ENCODE results near the gene DICER1.

The DICER1 gene

DNA sequence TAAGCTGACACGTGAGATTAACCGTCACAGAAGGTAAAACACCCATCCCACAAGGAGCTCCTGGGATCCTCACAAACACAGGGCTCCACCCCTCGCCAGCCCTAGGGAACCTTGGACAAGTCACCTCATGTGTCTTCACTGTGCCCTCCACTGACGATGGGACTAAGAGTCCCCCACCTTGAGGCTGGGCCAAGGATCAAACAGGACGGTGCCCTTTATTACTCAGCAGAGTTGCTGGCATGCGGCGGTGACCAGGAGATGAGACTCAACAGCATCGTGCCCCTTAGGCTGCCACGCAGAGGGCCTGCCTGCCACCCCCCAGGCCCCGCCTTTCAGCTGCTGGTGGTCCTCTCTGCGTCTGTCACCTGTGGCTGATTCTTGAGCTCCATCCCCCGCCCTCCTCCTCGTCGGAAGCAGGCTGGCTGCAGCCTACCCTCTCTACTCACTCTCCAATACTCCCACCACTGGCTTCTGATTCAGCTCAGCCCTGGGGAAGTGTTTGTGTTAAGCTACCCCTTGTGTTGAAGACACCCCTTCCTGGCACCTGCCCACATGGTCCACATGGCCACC, 105.2 kb downstream of the DICER1 start:
- no peak for DNase-seq

DNA sequence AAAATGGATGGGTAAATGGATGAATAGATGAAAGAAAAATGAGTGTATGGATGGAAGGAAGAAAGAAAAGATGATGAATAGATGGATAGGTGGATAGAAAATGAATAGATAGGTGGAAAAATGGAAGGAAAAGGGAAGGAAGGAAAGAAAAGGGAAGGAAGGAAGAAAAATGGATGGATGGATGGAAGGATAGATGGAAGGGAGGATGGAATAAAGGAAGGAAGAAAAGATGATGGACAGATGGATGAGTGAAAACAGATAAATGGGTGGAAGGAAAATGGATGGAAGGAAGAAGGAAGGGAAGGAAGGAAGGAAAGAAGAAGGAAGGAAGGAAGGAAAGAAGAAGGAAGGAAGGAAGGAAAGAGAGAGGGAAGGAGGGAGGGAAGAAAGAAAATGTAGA, 107.4 kb downstream of the DICER1 start:
- no peak for DNase-seq

DNA sequence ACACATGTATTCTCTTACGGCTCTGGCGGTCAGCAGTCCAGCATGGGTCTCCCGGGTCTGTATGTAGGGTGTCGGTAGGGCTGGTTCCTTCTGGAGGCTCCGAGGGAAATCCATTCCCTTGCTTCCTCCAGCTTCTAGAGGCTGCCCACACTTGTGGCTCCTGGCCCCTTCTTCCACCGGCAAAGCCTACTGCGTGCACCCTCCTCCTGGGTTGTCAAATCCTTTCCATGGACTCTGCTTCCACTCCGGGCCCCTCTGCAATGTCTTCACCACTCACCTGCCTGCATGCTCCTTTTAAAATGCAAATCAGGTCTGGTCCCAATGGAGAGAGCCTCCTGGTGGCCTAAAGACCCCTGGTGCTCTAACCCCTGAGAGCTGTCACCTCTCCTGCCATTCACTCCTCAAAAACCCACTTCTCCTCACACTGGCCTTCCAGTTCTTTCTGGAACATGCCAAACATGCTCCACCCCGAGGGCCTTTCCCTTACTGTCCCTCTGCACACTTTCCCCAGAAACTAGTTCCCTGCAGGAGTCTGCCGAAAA, 108.5 kb downstream of the DICER1 start:
- DNase-seq, result no peak

DNA sequence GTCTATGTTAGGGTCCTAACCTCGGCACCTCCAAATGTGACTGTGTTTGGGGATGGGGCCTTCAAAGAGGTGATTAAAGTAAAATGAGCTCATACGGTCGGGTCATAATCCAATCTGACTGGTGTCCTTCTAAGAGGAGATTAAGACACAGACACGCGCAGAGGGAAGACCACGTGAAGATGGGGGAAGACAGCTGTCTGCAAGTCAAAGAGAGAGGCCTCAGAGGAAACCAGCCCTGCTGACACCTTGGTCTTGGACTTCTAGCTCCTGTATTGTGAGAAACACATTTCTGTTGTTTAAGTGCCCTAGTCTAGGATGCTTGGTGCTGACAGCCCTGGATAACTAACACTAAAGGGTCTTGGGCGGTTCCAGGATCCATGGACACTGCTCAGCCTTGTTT, 109.6 kb downstream of the DICER1 start:
- no peak for DNase-seq

DNA sequence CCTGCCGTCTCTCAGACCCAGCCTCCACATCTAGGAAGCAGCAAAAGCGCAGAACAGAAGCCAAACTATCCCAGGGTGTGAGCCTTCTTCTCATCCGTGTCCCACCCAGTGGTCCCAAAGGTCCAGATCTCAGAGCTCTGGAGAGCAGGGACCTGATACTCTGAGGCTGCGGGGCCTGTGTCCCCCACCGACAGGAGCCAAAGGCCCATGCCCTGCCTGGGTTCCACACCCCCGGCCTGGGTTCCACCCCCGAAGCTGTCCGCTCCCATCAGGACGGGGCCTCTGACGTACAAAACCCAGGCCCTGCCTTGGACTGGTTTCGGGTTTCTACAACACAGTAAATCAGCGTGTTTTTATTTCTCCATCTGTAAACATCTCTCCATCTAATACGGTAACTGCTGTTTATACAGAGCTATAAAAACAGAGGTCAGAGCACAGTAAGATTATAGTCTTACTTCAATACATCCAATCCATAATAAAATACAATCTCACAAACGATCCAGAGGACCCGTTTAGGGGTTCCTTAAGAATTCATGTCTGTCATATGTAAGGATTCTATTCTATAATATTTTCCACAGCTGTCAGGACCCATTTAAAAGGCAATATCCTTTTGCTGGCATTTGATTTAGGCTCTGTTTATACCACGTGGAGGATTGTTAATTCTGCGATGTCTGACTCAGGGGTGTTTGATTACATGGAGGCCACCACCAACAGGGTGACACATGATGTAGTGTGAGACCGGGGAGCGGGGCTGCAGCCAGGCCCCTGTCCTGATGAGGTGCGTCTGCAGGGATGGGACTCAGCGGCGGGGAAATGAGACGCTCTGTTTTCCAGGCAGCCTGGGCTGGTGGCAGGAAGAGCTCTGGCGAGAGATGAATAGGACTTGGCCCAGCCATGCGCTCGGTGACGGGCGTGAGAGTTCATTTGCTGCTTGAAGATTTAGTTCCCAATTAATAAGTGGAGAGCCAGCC, 110.3 kb downstream of the DICER1 start:
- no peak for DNase-seq

DNA sequence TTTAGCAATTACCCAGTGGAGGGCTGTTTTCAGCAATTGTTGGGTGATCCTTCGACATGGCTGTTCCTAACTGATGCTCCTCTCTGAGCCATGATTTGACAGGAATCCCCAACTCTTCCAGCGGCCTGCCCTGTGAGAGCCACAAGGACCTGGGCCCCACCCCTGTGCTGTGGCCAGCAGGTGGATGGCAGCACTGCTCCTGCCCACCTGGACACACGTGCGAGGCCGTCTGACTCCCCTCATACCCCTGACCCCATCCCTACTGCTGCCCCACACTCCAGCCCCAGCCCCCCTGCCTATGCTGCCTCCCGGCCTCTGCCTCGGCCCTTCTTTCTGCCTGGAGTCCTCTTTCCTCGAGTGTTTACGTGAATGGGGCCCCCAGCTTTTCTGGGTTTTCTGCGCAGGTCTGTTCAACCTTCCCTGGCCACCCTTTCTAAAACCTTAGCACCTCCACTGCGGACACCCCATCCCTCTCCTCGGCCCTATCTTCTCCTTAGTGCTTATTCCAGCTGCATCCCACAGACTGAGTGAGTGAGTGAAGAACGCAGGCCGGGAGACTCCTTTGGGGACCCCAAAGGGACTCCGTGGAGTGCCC, 111.4 kb downstream of the DICER1 start:
- DNase-seq, result no peak

DNA sequence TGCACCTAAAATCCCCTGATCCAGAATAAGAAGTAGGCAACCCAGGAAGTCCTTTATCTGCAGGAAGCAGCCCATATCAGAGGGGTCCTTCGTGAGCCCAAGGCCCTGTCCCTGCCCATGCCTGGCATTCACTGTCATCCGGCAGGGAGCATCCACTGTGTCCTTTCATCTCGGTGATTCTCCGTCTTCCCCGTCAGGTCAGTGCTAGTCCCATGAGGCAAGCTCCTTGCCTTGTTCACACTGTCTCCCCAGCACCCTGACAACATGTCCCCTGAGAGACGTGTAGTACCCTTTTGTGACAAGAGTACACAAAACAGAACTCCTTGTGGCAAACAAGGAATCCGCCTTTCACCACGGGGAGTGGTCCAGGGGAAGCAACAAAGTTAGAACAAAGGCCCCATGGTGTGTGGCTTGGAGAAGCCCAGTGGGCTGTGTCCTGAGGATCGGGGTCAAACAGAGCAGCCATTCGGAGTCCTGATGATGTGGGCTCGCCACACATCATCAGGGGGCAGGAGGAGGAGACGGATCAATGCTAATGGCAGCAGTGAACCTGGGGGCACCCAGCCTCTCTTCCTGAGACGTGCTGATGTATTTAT, 112.1 kb downstream of the DICER1 start:
- DNase-seq, result no peak

DNA sequence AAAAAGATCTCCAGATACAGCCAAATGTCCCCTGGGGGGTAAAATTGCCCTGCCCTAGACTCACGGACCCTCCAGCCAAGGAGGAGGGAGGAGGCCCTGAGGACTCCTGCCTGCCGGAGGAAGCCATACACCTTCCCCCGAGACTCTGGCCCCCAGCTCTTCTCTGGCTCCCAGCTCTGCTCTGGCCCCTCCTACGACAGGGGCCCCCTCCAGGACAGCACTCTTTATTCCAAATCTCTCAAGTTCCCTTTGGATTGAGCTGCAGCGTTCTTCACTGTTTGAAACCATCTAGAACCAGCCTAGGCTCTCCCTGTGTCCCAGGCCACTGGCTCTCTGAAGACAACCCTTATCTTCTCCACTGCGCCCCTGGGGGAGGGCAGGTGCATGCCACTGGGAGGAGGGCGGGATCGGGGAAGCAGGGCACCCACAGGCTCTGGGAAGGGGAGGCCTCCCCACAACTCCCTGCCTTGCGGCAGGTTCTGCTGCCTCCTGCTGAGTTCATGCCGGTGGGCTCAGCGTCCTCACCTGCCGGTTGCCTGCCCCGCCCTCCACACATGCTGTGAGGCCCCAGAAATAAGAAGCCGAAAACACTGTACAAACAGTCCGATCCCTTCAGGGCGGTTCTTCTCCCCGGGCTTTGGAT, 112.7 kb downstream of the DICER1 start:
- no peak for DNase-seq

DNA sequence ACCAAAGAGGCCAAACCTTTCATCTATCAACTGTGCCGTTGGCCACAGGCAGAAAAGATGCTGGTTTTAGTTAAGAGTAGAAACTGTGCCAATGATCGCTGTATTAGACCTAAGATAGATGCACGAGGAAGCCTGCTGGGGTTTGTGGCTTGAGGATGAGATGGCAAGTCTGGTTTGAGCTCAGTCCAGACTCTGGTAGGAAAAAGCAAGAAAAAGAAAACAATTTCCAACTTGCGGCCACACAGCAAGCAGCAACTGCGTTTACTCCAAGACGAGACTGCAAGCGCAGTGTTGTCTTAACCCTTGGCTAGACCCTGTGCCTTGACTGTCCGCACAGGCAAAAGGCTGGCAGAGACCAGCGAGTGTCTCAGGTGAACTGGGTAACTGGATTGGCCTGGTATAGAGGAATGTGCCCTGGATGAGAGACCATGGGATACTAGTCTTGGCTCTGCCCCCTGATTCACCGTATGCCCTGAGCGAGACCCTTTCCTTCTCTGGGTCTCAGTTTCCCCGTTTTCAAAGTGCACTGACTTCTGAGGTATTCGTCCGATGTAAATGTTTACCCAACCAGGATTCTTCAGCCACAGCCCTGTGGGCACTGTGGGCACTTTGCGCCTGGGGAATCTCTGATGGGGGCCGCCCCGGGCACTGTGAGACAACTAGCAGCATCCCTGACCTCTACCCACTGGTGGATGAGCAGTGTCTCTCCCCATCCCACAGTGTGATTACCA, 113.4 kb downstream of the DICER1 start:
- DNase-seq, result no peak

DNA sequence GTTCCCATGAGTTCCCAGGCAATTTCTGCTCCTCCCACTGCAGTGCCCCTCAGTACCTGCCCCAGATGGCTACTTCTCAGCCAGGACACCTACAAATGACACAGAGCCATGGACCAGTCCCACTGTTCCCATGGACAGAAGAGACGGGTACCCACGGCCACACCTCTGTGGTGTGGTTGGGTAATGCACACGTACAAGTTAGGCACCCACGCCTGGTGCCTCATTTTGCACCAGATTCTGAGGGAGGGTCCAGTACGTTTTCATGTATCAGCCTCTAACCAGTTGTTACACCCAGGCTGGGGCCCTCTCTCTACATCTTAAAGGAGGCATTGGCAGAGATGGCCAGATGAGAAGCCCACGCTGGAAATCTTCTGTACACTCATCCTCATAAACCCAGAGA, 114.0 kb downstream of the DICER1 start:
- DNase-seq, result no peak

DNA sequence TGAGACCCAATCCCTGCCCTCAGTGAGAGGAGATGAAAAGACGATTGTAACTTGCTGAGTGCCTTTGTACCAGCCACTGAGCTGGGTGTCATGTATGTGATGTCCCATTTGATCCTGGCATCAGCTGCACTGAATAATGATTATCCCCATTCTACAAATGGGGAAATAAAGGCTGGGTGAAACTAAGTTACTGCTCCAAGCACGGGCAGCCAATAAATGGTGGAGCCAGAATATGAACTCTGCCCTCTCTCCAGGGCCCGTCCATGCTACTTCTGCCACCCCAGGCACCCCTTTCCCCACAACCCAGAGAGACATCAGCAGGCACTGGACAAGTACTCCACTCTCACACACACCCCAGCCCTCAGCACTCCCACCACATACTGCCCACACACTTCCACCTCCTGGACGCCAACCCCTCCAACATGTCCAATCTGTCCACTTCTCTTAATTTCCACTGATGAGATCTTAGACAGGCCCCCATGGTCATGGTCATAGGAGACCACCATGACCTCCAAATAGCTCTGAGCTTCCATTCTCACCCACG, 115.8 kb downstream of the DICER1 start:
- no peak for DNase-seq

DNA sequence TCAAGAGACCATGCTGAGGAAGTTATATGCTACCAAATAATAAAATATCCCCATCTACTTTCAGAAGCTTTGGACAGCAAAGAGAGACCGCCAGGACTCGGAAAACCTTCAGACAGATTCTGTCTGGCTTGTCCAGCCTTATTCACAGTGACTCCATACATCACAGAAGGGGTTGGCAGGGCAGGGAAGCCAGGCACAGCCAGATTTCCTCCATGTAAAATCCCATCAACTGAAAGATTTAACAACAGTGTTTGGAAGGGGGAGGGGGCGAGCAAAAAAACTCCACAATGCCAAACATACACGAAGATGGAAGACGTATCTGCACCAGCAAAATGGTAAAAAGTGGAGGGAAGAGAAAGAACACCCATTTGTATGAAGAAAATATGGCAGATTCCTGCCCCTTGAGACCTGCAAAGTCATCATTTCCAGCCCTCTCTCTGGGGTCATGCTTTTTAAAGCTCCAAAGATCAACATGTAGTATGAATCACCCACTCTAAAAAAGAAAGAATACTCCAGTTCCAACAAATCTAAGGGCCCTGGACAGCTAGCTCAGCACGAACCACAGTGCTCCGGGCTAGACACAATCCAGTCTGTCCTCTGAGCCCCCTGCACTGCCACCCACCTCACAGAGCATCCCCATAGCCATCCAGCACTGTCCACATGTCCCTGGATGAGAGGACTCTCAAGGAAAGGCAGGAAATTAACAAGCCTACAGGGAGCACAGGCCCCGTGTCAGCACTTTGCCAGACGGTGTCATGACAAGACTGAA, 116.4 kb downstream of the DICER1 start:
- no peak for DNase-seq

DNA sequence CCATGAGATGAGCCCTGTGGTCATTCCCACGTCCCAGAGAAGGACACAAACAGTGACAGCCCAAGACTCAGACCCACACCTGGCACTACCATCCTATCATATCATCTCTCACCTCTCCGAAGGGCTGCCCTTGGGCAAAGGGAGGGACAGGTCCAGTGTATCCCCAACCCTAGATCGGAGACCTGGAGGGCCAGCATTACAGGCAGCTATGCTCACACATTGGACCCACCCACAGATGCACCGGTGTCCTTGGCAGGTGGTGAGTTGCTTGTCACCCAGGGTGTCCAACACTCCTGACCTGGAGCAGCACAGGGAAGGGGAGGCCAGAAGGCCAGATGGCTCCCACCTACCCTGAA, 117.4 kb downstream of the DICER1 start:
- no peak for DNase-seq

DNA sequence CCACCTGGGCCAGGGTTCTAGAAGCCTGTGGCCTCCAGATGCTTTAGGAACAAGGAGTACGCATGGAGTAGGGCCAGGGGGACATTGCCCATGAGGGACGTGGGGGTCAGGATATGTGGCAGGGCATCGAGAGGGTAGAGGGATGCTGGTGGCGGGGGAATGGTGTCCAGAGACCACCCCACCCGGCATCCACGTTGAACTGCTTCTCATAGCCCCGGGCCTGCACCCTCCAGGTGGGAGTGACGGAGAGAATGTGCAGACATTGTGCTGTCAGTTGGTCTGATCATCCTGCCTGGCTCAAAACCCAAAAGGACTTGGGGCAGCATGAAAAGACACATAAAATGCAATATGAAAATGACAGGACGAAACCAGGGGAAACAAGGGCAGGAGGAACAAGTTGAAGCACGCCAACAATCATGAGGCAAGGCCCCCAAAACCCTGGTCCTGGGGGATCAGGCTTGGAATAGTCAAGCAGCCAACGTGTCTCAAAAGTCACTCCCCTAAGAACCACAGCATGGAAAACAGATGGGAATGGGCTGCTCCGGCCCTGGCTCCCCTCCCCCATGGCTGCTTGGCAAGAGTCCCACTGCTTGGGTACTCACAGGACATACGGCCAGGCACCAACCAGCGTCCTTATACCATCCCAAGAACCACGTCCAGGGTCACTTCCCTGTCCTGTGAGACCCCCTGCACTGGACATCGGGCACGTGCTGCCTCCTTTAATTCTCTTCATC, 117.9 kb downstream of the DICER1 start:
- DNase-seq, result no peak

DNA sequence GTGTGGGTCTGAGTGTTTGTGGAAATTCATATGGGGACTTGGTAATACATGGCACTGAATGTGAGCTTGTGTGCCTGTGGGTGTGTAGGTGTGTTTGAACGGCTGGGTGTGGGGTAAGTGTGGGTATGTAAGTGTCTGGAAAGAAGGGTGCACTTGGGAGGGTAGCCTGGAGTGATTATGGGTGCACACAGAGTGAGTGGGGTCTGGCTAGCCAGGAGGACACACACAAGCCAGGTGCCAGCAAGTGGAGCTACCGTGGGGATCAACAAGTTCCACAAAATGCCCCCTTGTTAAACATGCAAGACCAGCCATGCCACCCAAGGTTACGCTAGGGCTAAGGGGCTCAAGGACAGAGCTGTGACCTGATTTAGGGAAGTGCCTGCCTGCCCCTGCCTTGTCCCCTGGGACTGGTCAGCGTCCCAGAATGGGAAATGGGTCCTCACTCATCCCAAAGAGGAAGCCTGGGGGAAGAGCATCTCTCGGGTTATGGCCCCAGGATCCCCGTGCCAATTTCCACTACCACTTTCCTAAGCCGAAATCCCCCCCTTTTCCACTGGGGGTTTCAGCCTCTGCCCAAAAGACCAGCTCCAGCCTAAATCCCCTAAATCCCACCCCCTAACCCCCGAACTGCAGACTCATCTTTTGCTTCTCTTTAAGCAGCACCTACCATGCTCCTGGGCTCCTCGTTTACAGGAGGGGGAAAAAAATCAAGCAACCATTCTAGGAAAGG, 118.6 kb downstream of the DICER1 start:
- no peak for DNase-seq

DNA sequence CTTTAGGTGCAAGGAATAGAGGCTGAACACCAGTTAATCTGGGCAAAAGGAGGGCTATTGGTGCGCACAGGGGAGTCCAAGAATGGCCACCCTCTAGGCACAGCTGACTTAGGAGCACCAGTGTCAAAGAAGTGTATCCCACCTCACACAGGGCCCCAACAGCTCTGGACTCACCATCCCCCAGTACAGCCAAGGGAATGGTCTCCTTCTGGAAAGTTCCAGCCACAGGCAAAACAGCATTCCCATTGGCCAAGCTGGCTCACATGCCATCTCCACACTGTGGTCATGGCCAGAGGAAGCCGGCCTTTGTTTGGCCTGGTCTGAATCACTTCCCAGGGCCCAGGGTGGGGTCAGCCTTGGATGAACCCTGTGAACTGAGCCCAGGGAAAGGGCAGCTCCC, 120.1 kb downstream of the DICER1 start:
- DNase-seq, result no peak
